GM12878 (cell line): Measurements from ENCODE around the gene SSR2. TPM values are rescaled to one million over a fixed set of nuclear protein-coding genes. Genes with fewer than 3 reads are reported as not detected.
A peak's percentile ranks its signal among the peaks of the same experiment; 100 is the strongest.

Experiments used
- BHLHE40 ChIP-seq, 2 experiments: fragments of 450-650 bp in 1 of 2; IDR thresholded peaks; 2 replicates each; pipeline ENCODE4 v1.6.1; 2011 to 2017; ENCODE audit warnings: low read depth in 2 of 2, borderline replicate concordance in 1 of 2, improper control_type of control experiment in 1 of 2, low read length in 1 of 2, mild to moderate bottlenecking in 1 of 2
- ETV6 ChIP-seq, 2 experiments: fragments of 450-650 bp in 1 of 2; IDR thresholded peaks in 1 of 2; conservative IDR thresholded peaks in 1 of 2; 2 replicates each; pipeline ENCODE4 v1.6.1; 2014; ENCODE audit warnings: antibody characterized with exemption in 1 of 2, borderline replicate concordance in 1 of 2, low read depth in 1 of 2, mild to moderate bottlenecking in 1 of 2, moderate library complexity in 1 of 2
- EZH2 ChIP-seq: IDR thresholded peaks from 2 replicates; pipeline ENCODE4 v1.6.1; 2012; ENCODE audit warnings: low read depth, mild to moderate bottlenecking, control low read depth, inconsistent platforms, low read length, borderline replicate concordance; ENCODE audit not compliant: control insufficient read depth
- HDGF ChIP-seq: fragments of 450-650 bp; IDR thresholded peaks from 2 replicates; pipeline ENCODE4 v1.6.1; 2016; ENCODE audit warnings: antibody characterized with exemption
- IKZF1 ChIP-seq: fragments of 450-650 bp; conservative IDR thresholded peaks from 2 replicates; pipeline ENCODE4 v1.6.1; 2017; ENCODE audit warnings: antibody characterized with exemption, mild to moderate bottlenecking
- NBN ChIP-seq: fragments of 450-650 bp; IDR thresholded peaks from 2 replicates; pipeline ENCODE4 v1.6.1; 2016
- SPI1 ChIP-seq: IDR thresholded peaks from 2 replicates; pipeline ENCODE4 v1.6.1; 2011; ENCODE audit warnings: low read depth, mild to moderate bottlenecking, low read length, moderate library complexity, borderline replicate concordance; ENCODE audit not compliant: insufficient read depth
- WRNIP1 ChIP-seq: IDR thresholded peaks from 2 replicates; pipeline ENCODE4 v1.6.1; 2011; ENCODE audit warnings: low read depth, low read length, improper control_type of control experiment, borderline replicate concordance
- YBX1 ChIP-seq: fragments of 450-650 bp; IDR thresholded peaks from 2 replicates; pipeline ENCODE4 v1.6.1; 2016; ENCODE audit warnings: antibody characterized with exemption
- YY1 ChIP-seq: IDR thresholded peaks from 2 replicates; pipeline ENCODE4 v1.6.1; 2011; ENCODE audit warnings: low read depth, mild to moderate bottlenecking, low read length
- ZNF217 ChIP-seq: fragments of 450-650 bp; IDR thresholded peaks from 2 replicates; pipeline ENCODE4 v1.6.1; 2017; ENCODE audit warnings: antibody characterized with exemption, mild to moderate bottlenecking
- polyA plus RNA-seq, 11 experiments: library from polyadenylated mRNA; depleted of rRNA in 4 of 11; unstranded in 6 of 11; stranded (reverse) in 5 of 11; fragments of >200 nt; fragmentation: Nextera tagmentation in 4 of 11; fragmentation: Illumina TruSeq in 1 of 11; extraction: Ambion mirVana in 4 of 11; extraction: Trizol in 1 of 11; gene quantifications; 1 replicate in 1 of 11; 2 replicates in 10 of 11; pipeline versions ENCODE4 v1.2.1 to v1.2.3, GENCODE V29; 2011 to 2016; ENCODE audit warnings: inconsistent platforms in 2 of 11, missing spikeins in 2 of 11, low read depth in 1 of 11
- total RNA-seq, 4 experiments: library from RNA; depleted of rRNA in 3 of 4; stranded (reverse); fragments of >200 nt in 3 of 4; fragmentation: Illumina TruSeq in 1 of 4; extraction: Trizol in 1 of 4; gene quantifications; 2 replicates each; pipeline versions ENCODE4 v1.2.1 to v1.2.3, GENCODE V29; 2013 to 2021
- TF ChIP-seq, protein P1 (sequence below): fragments of 450-650 bp; IDR thresholded peaks from 2 replicates; pipeline ENCODE4 v1.6.1; 2016; ENCODE audit warnings: mild to moderate bottlenecking
- TF ChIP-seq, protein P2 (sequence below): fragments of 450-650 bp; conservative IDR thresholded peaks from 2 replicates; pipeline ENCODE4 v1.6.1; 2017; ENCODE audit warnings: mild to moderate bottlenecking, moderate library complexity
- TF ChIP-seq, protein P3 (sequence below), 3 experiments: IDR thresholded peaks in 2 of 3; conservative IDR thresholded peaks in 1 of 3; 2 replicates each; pipeline ENCODE4 v1.5.1; 2011; ENCODE audit warnings: low read depth in 3 of 3, low read length in 3 of 3, mild to moderate bottlenecking in 3 of 3, control low read depth in 2 of 3, moderate library complexity in 2 of 3, inconsistent platforms in 1 of 3, mixed read lengths in 1 of 3; ENCODE audit not compliant: control insufficient read depth in 2 of 3, insufficient read depth in 1 of 3; ENCODE audit errors: extremely low read depth in 1 of 3
- TF ChIP-seq, protein P4 (sequence below): fragments of 450-650 bp; IDR thresholded peaks from 2 replicates; pipeline ENCODE4 v1.6.1; 2016; ENCODE audit warnings: mild to moderate bottlenecking, moderate library complexity, borderline replicate concordance
- TF ChIP-seq, protein P5 (sequence below): IDR thresholded peaks from 2 replicates; pipeline ENCODE4 v1.6.1; 2012; ENCODE audit warnings: low read length, inconsistent platforms

SSR2 gene
- total and polyA plus RNA-seq, 10 of the 15 experiments (the other 5 are each of a cell fraction or from before 2014, with no cell fraction given) = 207 to 553 (median 315) TPM

DNA sequence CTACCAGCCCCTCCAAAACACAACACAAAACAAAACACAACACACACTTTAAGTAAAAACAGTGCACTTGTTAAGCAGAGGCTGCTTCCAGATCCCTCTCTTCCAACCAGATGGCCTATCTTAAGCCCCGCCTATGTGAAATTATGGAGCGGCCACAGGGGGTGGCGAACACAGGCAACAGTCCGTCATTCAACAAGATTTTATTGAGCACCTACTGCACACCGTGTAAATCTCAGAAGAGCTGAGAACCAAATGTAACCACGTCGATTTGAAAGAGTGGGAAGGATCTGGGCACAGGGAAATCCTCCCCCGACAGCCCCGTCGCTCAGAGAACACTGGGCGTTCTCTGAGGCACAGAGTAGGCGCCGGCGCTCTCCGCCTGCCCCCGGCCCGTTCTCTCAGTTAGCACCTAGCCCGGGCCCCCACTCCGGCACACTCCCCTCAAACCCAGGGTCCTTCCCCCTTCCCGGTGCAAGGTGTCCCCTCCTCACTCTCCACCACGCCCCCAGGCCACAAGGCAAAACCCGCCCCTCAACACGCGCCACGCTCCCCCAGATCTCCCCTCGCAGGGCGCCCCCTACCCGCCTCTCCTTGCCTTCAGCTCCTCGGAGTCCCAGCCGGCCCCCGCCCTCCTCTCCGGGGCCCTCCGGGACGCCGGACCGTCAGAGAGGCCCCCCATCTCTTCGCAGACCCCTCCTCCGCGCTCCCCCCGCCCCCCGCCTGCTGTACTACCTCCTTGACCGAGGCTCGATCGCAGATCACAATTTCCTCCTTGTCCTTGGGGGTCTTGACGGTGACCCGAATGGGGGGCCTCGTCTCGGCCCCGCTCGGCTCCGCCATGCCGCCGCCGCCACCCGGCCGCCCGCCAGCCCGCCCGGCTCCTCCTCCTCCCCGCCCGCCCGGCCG is 32.4 kb upstream of the SSR2 start (continued):
- TF ChIP-seq, protein P1, sequence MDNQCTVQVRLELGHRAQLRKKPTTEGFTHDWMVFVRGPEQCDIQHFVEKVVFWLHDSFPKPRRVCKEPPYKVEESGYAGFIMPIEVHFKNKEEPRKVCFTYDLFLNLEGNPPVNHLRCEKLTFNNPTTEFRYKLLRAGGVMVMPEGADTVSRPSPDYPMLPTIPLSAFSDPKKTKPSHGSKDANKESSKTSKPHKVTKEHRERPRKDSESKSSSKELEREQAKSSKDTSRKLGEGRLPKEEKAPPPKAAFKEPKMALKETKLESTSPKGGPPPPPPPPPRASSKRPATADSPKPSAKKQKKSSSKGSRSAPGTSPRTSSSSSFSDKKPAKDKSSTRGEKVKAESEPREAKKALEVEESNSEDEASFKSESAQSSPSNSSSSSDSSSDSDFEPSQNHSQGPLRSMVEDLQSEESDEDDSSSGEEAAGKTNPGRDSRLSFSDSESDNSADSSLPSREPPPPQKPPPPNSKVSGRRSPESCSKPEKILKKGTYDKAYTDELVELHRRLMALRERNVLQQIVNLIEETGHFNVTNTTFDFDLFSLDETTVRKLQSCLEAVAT = no peak
- TF ChIP-seq EZH2 (no peak), NBN (no peak), ETV6 (conservative IDR thresholded peaks at IDR 0.05 in 1 of 2, IDR thresholded peaks at IDR 0.05 in 1 of 2; ENCODE audit: borderline replicate concordance in 1 of 2, low read depth in 1 of 2) (no peak), HDGF (0 out of 2 replicates have a peak, but pooled peaks have one; percentile 25), BHLHE40 (IDR thresholded peaks at IDR 0.05; ENCODE audit: borderline replicate concordance in 1 of 2, low read depth in 2 of 2, low read length in 1 of 2) (0 out of 4 replicates have a peak, but pooled peaks of 1 of the 2 experiments have one; percentile 11), WRNIP1 (no peak), YBX1 (no peak), YY1 (0 out of 2 replicates have a peak, but pooled peaks have one; percentile 11), SPI1 (no peak), IKZF1 (peak; percentile 32; the same call in 1 of the 2 replicates), ZNF217 (no peak)
- TF ChIP-seq, protein P2, sequence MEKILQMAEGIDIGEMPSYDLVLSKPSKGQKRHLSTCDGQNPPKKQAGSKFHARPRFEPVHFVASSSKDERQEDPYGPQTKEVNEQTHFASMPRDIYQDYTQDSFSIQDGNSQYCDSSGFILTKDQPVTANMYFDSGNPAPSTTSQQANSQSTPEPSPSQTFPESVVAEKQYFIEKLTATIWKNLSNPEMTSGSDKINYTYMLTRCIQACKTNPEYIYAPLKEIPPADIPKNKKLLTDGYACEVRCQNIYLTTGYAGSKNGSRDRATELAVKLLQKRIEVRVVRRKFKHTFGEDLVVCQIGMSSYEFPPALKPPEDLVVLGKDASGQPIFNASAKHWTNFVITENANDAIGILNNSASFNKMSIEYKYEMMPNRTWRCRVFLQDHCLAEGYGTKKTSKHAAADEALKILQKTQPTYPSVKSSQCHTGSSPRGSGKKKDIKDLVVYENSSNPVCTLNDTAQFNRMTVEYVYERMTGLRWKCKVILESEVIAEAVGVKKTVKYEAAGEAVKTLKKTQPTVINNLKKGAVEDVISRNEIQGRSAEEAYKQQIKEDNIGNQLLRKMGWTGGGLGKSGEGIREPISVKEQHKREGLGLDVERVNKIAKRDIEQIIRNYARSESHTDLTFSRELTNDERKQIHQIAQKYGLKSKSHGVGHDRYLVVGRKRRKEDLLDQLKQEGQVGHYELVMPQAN = no peak; the same call in none of the 2 replicates
- TF ChIP-seq, protein P3, sequence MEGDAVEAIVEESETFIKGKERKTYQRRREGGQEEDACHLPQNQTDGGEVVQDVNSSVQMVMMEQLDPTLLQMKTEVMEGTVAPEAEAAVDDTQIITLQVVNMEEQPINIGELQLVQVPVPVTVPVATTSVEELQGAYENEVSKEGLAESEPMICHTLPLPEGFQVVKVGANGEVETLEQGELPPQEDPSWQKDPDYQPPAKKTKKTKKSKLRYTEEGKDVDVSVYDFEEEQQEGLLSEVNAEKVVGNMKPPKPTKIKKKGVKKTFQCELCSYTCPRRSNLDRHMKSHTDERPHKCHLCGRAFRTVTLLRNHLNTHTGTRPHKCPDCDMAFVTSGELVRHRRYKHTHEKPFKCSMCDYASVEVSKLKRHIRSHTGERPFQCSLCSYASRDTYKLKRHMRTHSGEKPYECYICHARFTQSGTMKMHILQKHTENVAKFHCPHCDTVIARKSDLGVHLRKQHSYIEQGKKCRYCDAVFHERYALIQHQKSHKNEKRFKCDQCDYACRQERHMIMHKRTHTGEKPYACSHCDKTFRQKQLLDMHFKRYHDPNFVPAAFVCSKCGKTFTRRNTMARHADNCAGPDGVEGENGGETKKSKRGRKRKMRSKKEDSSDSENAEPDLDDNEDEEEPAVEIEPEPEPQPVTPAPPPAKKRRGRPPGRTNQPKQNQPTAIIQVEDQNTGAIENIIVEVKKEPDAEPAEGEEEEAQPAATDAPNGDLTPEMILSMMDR (IDR thresholded peaks at IDR 0.05 in 2 of 3, conservative IDR thresholded peaks at IDR 0.05 in 1 of 3; ENCODE audit: control insufficient read depth in 2 of 3, extremely low read depth in 1 of 3, insufficient read depth in 1 of 3, low read depth in 3 of 3, low read length in 3 of 3) = peak in 2 of 3 experiments; percentile 39 to 47; a peak in 3 of 6 replicates
- TF ChIP-seq, protein P4, sequence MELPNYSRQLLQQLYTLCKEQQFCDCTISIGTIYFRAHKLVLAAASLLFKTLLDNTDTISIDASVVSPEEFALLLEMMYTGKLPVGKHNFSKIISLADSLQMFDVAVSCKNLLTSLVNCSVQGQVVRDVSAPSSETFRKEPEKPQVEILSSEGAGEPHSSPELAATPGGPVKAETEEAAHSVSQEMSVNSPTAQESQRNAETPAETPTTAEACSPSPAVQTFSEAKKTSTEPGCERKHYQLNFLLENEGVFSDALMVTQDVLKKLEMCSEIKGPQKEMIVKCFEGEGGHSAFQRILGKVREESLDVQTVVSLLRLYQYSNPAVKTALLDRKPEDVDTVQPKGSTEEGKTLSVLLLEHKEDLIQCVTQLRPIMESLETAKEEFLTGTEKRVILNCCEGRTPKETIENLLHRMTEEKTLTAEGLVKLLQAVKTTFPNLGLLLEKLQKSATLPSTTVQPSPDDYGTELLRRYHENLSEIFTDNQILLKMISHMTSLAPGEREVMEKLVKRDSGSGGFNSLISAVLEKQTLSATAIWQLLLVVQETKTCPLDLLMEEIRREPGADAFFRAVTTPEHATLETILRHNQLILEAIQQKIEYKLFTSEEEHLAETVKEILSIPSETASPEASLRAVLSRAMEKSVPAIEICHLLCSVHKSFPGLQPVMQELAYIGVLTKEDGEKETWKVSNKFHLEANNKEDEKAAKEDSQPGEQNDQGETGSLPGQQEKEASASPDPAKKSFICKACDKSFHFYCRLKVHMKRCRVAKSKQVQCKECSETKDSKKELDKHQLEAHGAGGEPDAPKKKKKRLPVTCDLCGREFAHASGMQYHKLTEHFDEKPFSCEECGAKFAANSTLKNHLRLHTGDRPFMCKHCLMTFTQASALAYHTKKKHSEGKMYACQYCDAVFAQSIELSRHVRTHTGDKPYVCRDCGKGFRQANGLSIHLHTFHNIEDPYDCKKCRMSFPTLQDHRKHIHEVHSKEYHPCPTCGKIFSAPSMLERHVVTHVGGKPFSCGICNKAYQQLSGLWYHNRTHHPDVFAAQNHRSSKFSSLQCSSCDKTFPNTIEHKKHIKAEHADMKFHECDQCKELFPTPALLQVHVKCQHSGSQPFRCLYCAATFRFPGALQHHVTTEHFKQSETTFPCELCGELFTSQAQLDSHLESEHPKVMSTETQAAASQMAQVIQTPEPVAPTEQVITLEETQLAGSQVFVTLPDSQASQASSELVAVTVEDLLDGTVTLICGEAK = no peak; the same call in 1 of the 2 replicates
- TF ChIP-seq, protein P5, sequence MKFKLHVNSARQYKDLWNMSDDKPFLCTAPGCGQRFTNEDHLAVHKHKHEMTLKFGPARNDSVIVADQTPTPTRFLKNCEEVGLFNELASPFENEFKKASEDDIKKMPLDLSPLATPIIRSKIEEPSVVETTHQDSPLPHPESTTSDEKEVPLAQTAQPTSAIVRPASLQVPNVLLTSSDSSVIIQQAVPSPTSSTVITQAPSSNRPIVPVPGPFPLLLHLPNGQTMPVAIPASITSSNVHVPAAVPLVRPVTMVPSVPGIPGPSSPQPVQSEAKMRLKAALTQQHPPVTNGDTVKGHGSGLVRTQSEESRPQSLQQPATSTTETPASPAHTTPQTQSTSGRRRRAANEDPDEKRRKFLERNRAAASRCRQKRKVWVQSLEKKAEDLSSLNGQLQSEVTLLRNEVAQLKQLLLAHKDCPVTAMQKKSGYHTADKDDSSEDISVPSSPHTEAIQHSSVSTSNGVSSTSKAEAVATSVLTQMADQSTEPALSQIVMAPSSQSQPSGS = no peak
